HepG2 (cell line): ENCODE data around the gene TCF25. TPM values are rescaled to one million over a fixed set of nuclear protein-coding genes. Genes with fewer than 3 reads are reported as not detected.

ENCODE experiments used
- ARNT2 ChIP-seq: sonication (generic); formaldehyde crosslinking; IDR thresholded peaks from 2 replicates; pipeline ENCODE4 v1.8.0; 2022; ENCODE audit warnings: mild to moderate bottlenecking, low read depth, missing genetic modification reagents, moderate library complexity
- FOXO1 ChIP-seq: sonication (generic); formaldehyde crosslinking; IDR thresholded peaks from 2 replicates; pipeline ENCODE4 v1.4.0; 2020; ENCODE audit warnings: missing genetic modification reagents
- MAFK ChIP-seq, 2 experiments: IDR thresholded peaks in 1 of 2; conservative IDR thresholded peaks in 1 of 2; 2 replicates each; pipeline ENCODE4 v1.6.1; 2011; ENCODE audit warnings: improper control_type of control experiment in 2 of 2, low read length in 2 of 2
- MIER3 ChIP-seq: IDR thresholded peaks from 2 replicates; pipeline ENCODE4 v1.6.1; 2016; ENCODE audit warnings: missing compliant biosample characterization, borderline replicate concordance
- POGK ChIP-seq: sonication (generic); formaldehyde crosslinking; conservative IDR thresholded peaks from 2 replicates; pipeline ENCODE4 v1.8.0; 2022; ENCODE audit warnings: mild to moderate bottlenecking, moderate library complexity, missing genetic modification reagents
- REST ChIP-seq, 2 experiments: IDR thresholded peaks; 2 replicates each; pipeline ENCODE4 v1.6.1; 2011 to 2012; ENCODE audit warnings: low read length in 2 of 2, borderline replicate concordance in 1 of 2, low read depth in 1 of 2, mild to moderate bottlenecking in 1 of 2, moderate library complexity in 1 of 2
- SALL1 ChIP-seq: sonication (generic); formaldehyde crosslinking; IDR thresholded peaks from 2 replicates; pipeline ENCODE4 v1.8.0; 2022; ENCODE audit warnings: mild to moderate bottlenecking, missing genetic modification reagents
- TBX2 ChIP-seq: sonication (generic); formaldehyde crosslinking; IDR thresholded peaks from 2 replicates; pipeline ENCODE4 v1.5.0; 2020; ENCODE audit warnings: missing genetic modification reagents, mild to moderate bottlenecking, borderline replicate concordance
- XRCC5 ChIP-seq: fragments of 200-400 bp; formaldehyde crosslinking; optimal IDR thresholded peaks from 2 replicates; pipeline ENCODE3; 2017; ENCODE audit warnings: mild to moderate bottlenecking, low read length
- ZBTB34 ChIP-seq: sonication (generic); formaldehyde crosslinking; IDR thresholded peaks from 2 replicates; pipeline ENCODE4 v1.8.0; 2022; ENCODE audit warnings: mild to moderate bottlenecking, missing genetic modification reagents
- ZBTB4 ChIP-seq: sonication (generic); formaldehyde crosslinking; IDR thresholded peaks from 2 replicates; pipeline ENCODE4 v1.4.0; 2020; ENCODE audit warnings: missing genetic modification reagents, mild to moderate bottlenecking, borderline replicate concordance
- ZFYVE20 ChIP-seq: sonication (generic); formaldehyde crosslinking; IDR thresholded peaks from 2 replicates; pipeline ENCODE4 v1.8.0; 2023; ENCODE audit warnings: low read depth, mild to moderate bottlenecking, moderate library complexity, missing genetic modification reagents, borderline replicate concordance
- ZNF33B ChIP-seq: sonication (generic); formaldehyde crosslinking; IDR thresholded peaks from 2 replicates; pipeline ENCODE4 v1.5.1; 2020; ENCODE audit warnings: mild to moderate bottlenecking, missing genetic modification reagents
- ZNF670 ChIP-seq: sonication (generic); formaldehyde crosslinking; IDR thresholded peaks from 2 replicates; pipeline ENCODE4 v1.8.0; 2022; ENCODE audit warnings: mild to moderate bottlenecking, missing genetic modification reagents, borderline replicate concordance
- polyA plus RNA-seq, 8 experiments: library from polyadenylated mRNA; depleted of rRNA in 3 of 8; stranded (reverse) in 7 of 8; unstranded in 1 of 8; fragments of >200 nt; fragmentation: Illumina TruSeq in 4 of 8; extraction: Trizol in 4 of 8; gene quantifications; 2 replicates each; pipeline versions ENCODE4 v1.2.1 to v1.2.3, GENCODE V29; 2011 to 2016; ENCODE audit warnings: low read depth in 4 of 8, missing spikeins in 1 of 8, mixed read lengths in 1 of 8; ENCODE audit not compliant: insufficient read depth in 1 of 8
- total RNA-seq, 5 experiments: library from RNA; depleted of rRNA; stranded (reverse); fragments of >200 nt; fragmentation: Illumina TruSeq; extraction: Trizol; gene quantifications; 2 replicates each; pipeline ENCODE4 v1.2.3, GENCODE V29; 2016; ENCODE audit warnings: low read depth in 1 of 5

Gene TCF25
- total and polyA plus RNA-seq, 2 of the 13 experiments (the other 11 are each of a cell fraction or from before 2014, with no cell fraction given), result 138 to 206 TPM

DNA sequence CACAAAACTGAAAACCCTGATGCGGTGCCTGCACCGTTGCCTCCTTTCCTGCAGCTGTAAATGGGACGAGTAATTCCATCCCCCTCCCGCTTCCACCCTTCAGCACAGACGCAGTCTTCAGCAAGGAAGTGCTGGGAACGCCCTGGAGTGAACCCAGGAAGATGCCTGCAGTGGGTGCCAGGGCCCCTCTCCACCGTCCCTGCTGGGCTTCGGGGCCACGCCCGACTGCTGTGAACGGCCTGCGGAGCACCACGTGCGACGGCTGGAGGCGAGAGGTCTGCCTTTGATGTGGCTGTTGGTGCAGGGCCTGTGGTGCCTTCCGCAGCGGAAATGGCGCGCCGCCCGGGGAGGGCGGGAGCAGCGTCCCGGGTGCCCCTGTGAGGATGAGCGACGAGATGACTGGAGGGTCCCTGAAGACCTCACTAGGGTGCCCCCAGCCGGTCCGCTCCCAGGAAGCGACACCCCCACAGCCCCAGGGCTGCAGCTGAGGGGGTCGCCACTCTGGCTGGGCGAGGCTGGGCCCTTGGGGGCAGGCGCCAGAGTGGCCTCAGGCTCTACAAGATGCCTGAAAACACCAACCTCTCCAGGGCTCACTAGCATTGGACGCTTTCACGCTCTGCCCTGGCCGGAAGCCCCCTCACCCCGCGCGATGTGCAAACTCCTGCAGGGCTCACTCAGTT is 44.5 kb downstream of the TCF25 start (continued):
- TF ChIP-seq ZBTB4 (CRISPR knock-in tag) (peak; percentile 87; the same call in 1 of the 2 replicates), ZNF670 (CRISPR knock-in tag) (peak; percentile 93), FOXO1 (CRISPR knock-in tag) (peak; percentile 91), MAFK (conservative IDR thresholded peaks at IDR 0.05 in 1 of 2, IDR thresholded peaks at IDR 0.05 in 1 of 2; ENCODE audit: low read length in 2 of 2) (no peak), REST (IDR thresholded peaks at IDR 0.05; ENCODE audit: borderline replicate concordance in 1 of 2, low read depth in 1 of 2, low read length in 2 of 2) (no peak), ARNT2 (CRISPR knock-in tag) (peak; percentile 100), ZNF33B (CRISPR knock-in tag) (peak; percentile 99), SALL1 (CRISPR knock-in tag) (peak; percentile 99), MIER3 (CRISPR knock-in tag) (peak; percentile 97; the same call in 1 of the 2 replicates), TBX2 (peak; percentile 100), ZBTB34 (peak; percentile 96), ZFYVE20 (CRISPR knock-in tag) (0 out of 2 replicates have a peak, but pooled peaks have one; percentile 71), XRCC5 (peak; percentile 71), POGK (peak; percentile 98)
